Peyer's patch (tissue), 4 donors: Measurements from ENCODE around the gene KDM5A.

Source experiments
- CTCF ChIP-seq, 6 experiments: fragments of 450-650 bp in 4 of 6; fragments of 200-600 bp in 2 of 6; sonication (generic) in 1 of 6; IDR thresholded peaks; one replicate each; pipeline ENCODE4 v1.5.1; 2017 to 2019; ENCODE audit warnings: antibody characterized with exemption in 6 of 6, mild to moderate bottlenecking in 3 of 6, moderate library complexity in 1 of 6
- POLR2A ChIP-seq, 2 donors: fragments of 450-650 bp; IDR thresholded peaks; one replicate each; pipeline ENCODE4 v1.5.1; 2017; ENCODE audit warnings: antibody characterized with exemption in 2 of 2, mild to moderate bottlenecking in 2 of 2, moderate library complexity in 2 of 2

- TF ChIP-seq CTCF (IDR thresholded peaks at IDR 0.05) (no peak), POLR2A (IDR thresholded peaks at IDR 0.05) (no peak)
These were observed 56.4 kb downstream of the KDM5A start for GRCh38 chr12:332581-333205.
